NCI-H2227 (cell line): Measurements from ENCODE around the gene RALGDS.

Experiments used
- DNase-seq: peaks from one replicate; lab custom pipeline; 2025; ENCODE audit not compliant: unreplicated experiment; lab: John Stamatoyannopoulos, UW

The RALGDS gene

DNA sequence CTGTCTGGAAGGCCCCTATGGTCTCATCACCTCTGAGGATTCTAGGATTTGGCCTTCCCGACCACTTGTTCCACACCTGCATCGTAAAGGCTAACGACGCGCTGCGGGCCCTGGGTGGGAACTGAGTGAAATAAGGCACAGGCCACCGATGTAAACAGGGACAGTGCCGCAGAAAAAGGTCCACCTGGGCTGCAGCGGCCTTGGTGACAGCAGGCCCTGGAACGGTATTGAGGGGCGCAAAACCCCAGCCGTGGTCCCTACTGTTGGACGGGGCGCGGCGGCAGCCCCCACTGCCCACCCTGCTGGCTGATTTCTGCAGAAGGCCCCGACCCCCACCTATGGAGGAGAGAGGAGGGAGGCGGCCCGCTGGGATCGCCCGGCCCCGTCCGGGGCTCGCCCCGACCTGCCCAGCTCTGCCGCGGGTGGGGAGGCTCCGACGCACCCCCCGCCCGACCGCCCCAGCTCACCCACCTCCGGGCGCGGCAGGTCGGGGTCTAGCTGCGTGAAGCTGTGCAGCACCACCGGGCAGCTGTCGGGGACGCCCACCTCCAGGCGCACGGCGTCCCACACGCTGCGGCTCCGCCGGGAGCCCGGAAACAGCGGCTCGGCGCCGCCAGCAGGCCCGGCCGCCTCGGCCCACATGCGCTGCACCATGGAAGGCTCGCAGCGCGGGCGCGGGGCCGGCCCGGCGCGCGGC lies 391 bp downstream of the RALGDS start:
- DNase-seq: no peak

GRCh38 chr9:133119846-133120500 lies 1.1 kb downstream of the RALGDS start:
- peak; percentile 42 for DNase-seq

DNA sequence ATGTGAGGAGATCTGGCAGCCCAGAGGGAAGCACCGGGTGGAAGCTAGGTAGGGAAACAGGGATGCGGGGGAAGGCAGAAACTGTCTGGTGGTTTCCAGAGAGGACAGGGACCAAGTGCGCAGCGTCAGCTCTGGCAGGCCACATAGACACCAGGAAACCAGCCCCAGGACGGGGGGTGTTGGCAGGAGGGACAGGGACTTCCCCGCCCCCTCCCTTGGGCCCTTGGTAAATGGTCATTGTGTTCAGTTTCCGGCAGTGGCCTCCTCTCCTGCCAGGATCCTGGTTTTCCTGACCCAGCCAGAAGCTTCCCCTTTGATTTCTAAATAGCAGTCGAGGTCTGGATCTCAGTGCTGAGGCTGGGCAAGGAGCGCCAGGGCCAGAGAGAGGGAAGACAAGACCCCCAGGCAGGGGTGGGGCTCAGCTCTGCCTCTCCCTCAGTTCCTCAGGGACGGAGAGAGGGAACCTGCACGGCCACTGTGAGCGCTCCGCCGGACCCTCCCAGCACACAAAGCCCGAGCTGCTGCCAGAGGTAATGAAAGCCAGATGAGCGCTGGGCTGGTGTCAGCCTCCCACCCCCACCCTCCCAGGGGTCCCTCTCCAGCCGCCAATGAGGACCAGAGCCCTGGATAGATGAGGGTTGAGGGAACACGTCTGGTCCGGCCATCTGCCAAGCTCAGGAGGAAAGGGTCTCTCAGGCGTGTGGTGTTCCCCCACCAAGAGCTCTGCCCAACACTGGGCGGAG lies 1.8 kb downstream of the RALGDS start:
- DNase-seq: peak; percentile 42

DNA sequence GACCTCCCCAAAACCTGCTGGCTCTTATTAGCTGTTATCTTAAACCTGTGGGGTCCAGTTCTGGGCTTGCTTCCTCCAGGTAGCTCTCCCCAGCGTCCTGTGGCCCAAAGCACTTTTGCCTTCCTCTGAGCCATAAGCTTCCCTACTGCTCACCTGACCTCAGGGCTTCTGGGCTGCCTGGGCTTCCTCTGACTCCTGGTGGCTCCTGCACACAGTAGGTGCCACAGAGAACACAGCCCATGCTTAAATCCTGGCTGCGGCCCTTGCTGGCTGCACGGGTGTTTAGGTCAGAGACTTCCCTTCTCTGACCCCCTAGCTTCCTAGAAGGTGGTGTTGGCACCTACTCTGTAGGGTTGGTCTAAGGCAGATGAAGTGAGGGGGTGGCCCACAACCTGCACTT lies 2.5 kb downstream of the RALGDS start:
- DNase-seq: no peak

DNA sequence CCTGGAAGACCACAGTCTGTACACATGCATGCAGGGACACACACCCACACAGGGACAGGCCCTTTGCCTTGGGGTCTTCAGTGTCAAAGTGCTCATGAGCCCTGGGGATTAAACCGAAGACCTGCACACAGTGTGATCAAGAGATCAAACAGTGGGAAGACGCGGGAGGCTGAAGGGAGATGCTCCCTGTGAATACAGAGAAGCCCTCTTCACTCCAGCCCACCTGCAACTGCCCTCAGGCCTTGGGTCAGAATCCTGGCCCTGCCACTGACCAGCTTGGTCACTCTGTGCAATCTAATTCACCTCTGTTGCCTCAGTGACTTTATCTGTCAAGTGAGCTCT lies 2.9 kb downstream of the RALGDS start:
- DNase-seq: no peak

- no peak for DNase-seq
Measured at GRCh38 chr9:133117271-133118178, 3.5 kb downstream of the RALGDS start.

DNA sequence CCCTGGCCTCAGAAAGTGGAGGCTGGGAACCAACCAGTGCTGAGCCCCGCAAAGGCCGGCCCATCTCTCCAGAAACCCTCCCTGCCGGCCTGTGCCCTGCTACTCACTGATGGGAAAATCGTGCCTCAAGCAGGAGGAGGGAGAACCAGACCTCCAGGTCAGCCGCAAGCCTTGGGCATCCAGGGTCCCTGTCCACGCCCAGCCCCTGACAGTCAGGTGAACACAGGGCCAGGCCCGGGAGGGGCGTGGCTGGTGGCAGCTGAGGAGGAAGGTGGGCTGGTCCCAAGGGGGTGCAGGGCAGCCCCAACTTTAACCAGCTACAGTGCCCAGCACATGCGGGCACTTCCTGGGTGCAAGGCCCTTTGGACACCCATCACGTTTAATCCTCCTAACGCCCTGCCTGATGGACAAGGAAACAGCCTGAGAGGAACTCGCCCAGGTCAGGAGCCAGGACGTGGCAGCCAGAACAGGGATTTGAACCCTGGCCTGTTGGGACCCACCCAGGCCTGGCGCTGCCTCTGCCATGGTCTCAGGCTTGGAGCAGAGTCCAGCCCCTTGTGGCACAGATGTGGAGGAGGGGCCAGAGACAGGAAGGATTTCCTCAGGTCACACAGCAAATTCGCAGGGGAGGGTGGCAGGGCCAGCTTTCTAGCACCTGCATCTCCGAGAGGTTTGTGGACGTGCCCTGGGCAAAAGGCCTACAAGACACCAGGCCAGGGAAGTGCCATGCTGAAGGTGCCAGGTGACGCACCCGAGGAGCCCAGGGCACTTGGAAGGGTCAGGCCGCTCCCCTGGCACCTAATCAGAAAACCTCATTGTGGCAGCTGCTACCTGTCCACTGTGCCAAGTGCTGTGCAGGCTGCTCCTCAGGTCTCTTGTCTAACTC lies 4.5 kb downstream of the RALGDS start:
- no peak for DNase-seq

DNA sequence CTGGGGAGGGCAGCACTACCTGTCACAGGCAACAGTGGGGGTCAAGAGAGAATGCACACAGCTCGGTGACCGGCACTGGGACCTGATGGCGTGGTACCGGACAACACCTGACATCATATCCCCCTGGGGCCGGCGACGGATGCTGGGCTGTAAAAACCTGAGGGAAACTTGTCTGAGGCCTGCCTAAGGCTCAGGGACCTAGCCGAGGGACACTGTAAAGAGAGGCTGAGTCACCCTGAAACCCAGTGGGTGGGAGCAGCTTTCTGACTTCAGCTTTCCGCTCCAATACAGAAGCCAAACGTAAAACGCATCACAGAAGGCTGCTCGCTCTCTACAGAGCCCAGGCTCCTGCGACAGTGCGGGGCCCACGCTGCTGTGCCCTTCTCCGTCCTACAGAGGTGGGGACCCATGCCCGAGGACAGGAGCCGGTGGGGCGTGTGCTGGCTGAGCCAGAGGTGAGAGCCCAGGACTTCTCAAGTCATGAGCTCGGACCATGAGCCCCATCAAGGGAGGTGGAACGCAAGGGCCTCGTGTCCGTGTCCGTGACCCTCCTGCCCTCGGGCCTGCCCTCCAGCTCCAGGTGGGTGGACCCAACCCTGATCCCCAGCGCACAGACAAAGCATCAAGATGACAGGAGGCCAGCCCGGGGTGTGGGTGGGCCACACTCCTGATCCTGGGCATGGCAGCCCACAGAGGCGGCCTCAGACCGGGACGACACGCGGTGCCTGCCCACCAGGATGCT lies 5.3 kb downstream of the RALGDS start:
- no peak for DNase-seq

GRCh38 chr9:133114886-133115603 lies 6.0 kb downstream of the RALGDS start:
- no peak for DNase-seq

DNA sequence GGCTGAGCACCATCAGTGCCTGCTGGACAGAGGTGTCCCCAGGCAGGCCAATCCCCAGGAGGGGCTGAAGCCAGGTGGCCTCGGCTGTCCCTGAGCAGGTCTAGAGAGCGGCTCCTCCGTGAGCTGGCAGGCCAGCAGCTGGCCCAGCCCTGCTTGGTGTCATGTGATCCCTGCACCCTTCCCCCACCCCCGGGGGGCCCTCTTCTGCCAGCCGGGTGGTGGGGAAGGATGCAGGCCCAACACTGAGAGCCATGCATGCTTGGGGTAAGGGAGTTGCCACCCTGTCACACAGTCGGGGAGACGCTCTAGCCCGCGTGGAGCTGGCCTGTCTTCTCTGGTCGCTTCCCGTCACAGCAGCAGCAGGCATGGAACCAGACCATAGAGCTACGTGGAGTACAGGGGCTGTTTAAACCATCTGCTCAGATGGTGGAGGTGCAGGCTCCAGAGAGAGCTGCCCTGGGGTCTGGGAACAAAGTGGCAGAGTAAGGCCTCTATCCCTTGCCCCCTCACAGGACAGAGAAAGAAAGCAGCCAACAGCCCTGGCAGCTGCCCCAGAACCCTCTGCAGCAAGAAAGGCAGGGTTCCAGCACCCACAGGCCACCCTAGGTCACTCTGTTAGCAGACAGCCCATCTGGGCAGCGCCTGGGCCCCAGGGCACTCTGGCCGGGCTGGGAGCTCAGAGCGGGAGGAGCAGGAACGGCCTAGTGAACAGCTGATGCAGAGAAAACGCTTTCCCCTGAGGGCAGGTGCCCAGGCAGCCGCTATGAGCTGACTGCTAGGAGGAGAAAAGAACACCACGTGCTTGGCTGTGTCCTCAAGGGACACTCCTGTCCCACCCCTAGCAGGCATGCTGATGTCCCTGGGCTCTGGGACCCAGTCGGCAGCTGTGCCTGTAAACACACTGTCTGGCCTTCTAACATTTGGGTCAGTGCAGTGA lies 6.8 kb downstream of the RALGDS start:
- DNase-seq: no peak

DNA sequence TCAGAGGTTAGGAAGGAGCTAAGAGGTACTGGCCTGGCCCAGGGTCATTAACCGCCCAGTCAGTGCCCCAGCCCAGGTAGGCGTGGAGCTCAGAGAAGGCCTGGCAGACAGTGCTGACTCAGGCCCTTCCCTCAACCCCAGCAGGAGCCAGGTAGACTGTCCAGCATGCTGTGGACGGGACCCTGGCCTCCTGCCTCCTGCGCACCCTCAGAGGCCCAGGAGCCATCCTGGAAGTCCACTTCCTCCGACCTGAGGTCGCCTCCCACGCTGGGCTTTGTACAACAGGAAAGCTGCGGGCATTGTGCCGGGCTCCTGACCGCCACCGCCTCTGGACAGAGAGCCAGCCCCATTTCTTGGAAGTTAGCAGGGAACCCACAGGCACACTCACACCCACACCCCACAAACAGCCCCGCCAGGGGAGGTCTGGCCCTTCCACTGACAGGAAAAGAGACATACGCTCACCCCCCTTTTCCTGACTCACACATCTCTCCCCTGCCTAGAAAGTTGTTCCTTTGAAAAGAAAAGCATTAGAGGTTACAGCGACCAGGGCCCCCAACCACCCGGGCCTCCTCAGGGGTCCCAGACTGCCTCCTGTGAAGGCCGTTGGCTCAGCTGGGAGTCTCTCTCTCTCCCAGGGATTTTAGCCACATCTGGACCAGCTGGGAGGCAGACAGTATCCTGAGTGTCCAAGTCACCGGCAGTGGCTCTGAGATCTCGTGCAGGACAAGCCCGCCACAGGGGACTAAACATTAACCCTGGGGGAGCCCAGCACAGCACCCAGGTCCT lies 7.7 kb downstream of the RALGDS start:
- DNase-seq: no peak

GRCh38 chr9:133112663-133113026 lies 8.4 kb downstream of the RALGDS start:
- no peak for DNase-seq

DNA sequence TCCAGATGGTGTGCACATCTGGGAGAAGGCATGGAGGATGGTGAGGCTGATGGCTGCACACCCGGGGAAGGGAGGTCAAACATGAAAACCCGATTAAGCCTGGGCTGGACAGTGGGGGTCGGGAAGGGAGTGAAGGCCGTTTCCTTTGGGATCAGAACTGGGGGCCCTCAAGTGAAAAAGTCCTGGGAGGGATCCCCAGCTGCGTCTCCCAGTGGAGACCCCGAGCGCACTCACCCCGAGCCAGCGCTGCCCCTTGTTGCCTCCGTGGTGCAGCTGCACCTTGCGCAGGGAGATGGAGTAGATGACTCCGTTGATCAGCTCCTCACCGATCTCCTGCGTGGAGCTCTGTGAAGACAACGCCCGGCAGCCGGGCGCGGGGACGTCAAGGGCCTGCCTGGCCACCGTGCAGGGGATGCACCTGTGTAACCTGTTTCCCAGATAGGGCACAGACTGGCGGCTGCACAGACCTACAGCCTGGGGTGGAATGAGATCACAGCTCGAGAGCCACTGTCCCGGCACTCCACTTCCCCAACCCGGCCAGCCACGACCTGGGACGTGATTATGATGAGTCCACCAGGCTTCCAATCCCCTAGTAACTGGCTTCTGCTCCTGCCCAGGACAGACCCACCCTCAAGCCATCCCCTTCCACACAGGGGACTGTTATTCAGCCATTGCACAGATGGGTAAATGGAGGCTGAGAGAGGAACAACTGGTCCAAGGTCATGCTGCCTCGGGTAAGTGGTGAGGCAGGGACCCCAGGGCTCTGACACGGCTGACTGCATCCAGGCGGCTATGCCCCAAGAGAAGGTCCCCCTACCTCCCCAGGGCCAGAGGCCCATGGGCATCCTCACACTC lies 9.0 kb downstream of the RALGDS start:
- DNase-seq: no peak

DNA sequence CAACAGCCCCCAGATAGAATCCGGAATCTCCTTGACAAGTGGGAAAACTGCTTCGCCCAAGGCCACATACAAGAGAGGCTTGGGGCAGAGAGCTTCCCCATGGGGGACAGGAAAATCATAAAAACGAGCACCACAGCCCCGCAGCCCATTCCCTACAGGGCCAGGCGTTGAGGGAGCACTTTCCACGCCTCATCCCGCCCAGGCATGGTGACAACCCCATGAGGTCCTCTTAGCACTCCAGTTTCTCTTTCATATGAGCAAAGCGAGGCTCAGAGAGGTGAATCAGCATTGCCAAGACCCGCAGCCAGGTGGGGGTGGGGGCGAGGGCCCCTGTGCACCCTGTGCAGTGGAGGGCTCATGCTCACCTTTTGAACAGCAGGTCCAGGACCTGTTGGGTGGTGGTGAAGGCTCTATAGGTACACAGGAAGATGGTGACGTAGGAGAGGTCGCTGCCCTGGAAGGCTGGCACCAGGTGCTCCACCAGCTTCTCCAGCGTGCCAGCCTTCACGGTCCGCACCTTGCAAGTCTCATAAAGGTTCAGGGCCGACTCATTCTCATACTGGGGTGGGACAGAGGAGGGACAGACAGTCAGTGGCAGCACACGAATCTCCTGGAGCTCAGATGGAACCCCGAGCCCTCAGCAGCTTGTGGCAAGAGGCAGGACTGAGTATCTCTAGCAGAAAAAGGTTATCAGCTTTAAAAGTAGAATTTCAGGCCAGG lies 10.9 kb downstream of the RALGDS start:
- no peak for DNase-seq

GRCh38 chr9:133108794-133109641 lies 12.0 kb downstream of the RALGDS start:
- DNase-seq: no peak
